ENCODE results near the gene PRPSAP2.

GRCh38 chr17:18910326-18910725 lies 52.4 kb downstream of the PRPSAP2 start:
- TF ChIP-seq POLR2A (IDR thresholded peaks at IDR 0.05) (no peak), CTCF (IDR thresholded peaks at IDR 0.05) (no peak)
